T1000 (cell line): Measurements from ENCODE around the gene ARHGAP22.

Experiments used
- DNase-seq: peaks from one replicate; lab custom pipeline; 2025; ENCODE audit warnings: mixed read lengths; lab: John Stamatoyannopoulos, UW

The ARHGAP22 gene

GRCh38 chr10:48463318-48464003, 141.4 kb downstream of the ARHGAP22 start:
- no peak for DNase-seq

GRCh38 chr10:48462482-48463020, 142.3 kb downstream of the ARHGAP22 start:
- DNase-seq: no peak

- no peak for DNase-seq
Measured at GRCh38 chr10:48461623-48462481, 143.0 kb downstream of the ARHGAP22 start.

- DNase-seq: no peak
Measured at GRCh38 chr10:48460182-48460581, 144.7 kb downstream of the ARHGAP22 start.

- DNase-seq: no peak
Measured at GRCh38 chr10:48459270-48460150, 145.4 kb downstream of the ARHGAP22 start.

GRCh38 chr10:48458662-48459048, 146.2 kb downstream of the ARHGAP22 start:
- no peak for DNase-seq

- no peak for DNase-seq
Measured at GRCh38 chr10:48457949-48458661, 146.8 kb downstream of the ARHGAP22 start.

GRCh38 chr10:48456808-48457761, 147.8 kb downstream of the ARHGAP22 start:
- no peak for DNase-seq

GRCh38 chr10:48456361-48456804, 148.5 kb downstream of the ARHGAP22 start:
- no peak for DNase-seq

- no peak for DNase-seq
Measured at GRCh38 chr10:48455392-48456151, 149.3 kb downstream of the ARHGAP22 start.

- no peak for DNase-seq
Measured at GRCh38 chr10:48455055-48455391, 149.8 kb downstream of the ARHGAP22 start.

- no peak for DNase-seq
Measured at GRCh38 chr10:48454302-48455054, 150.4 kb downstream of the ARHGAP22 start.

- DNase-seq: no peak
Measured at GRCh38 chr10:48453451-48454301, 151.2 kb downstream of the ARHGAP22 start.

- no peak for DNase-seq
Measured at GRCh38 chr10:48452879-48453412, 151.9 kb downstream of the ARHGAP22 start.

- no peak for DNase-seq
Measured at GRCh38 chr10:48451969-48452878, 152.6 kb downstream of the ARHGAP22 start.

- no peak for DNase-seq
Measured at GRCh38 chr10:48450741-48451466, 154.0 kb downstream of the ARHGAP22 start.
